Body of pancreas (tissue), 4 donors: ENCODE results near the gene GORASP2. TPM values are rescaled to one million over a fixed set of nuclear protein-coding genes. Genes with fewer than 3 reads are reported as not detected.

ENCODE experiments used
- ATAC-seq: fragments of 150-250 bp; one replicate; pipeline ENCODE4 v1.9.1; 2016
- DNase-seq, 4 donors: peaks; one replicate each; pipeline ENCODE4 v3.0.0-alpha.2; 2019
- H3K27ac ChIP-seq, 4 donors: fragments of 200-600 bp; sonication (generic); 1 replicate in 3 of 4; 2 replicates in 1 of 4; pipeline versions ENCODE4 v1.5.1 to v1.6.1; 2016 to 2019; ENCODE audit warnings: mild to moderate bottlenecking in 1 of 4, mixed read lengths in 1 of 4, moderate library complexity in 1 of 4
- H3K27me3 ChIP-seq, 2 donors: fragments of 200-600 bp; sonication (generic); one replicate each; pipeline ENCODE4 v1.6.0; 2016; ENCODE audit warnings: mild to moderate bottlenecking in 1 of 2
- H3K36me3 ChIP-seq, 2 donors: fragments of 200-600 bp; sonication (generic); replicated peaks in 1 of 2; 2 replicates each; pipeline ENCODE4 v1.5.1; 2016; ENCODE audit warnings: low read depth in 2 of 2; ENCODE audit not compliant: insufficient read depth in 1 of 2
- H3K4me1 ChIP-seq: fragments of 200-600 bp; sonication (generic); one replicate; pipeline ENCODE4 v1.6.0; 2016
- H3K4me3 ChIP-seq, 2 donors: fragments of 200-600 bp; sonication (generic); 1 replicate in 1 of 2; 2 replicates in 1 of 2; pipeline ENCODE4 v1.5.1; 2016 to 2019
- H3K9me3 ChIP-seq, 3 donors: fragments of 200-600 bp; sonication (generic); 1 replicate in 2 of 3; 2 replicates in 1 of 3; pipeline ENCODE4 v1.5.1; 2016
- POLR2A ChIP-seq, 3 donors: fragments of 450-650 bp; IDR thresholded peaks; one replicate each; pipeline ENCODE4 v1.6.1; 2016; ENCODE audit warnings: antibody characterized with exemption in 3 of 3, mild to moderate bottlenecking in 2 of 3
- WGBS, 2 donors: methylation state at CpG; one replicate each; pipeline ENCODE4 v1.1.5; 2017; 5-methylcytosine and 5-hydroxymethylcytosine counted together
- intact Hi-C: fragments of 100-400 bp; cut with DNase I; formaldehyde crosslinking; loops from one replicate; pipeline ENCODE4 v1.15.1; 2023
- total RNA-seq, 2 donors: library from RNA; depleted of rRNA; stranded (reverse); fragments of >200 nt; gene quantifications; one replicate each; pipeline ENCODE4 v1.1.0, GENCODE V29; 2016
- TF ChIP-seq, protein P1 (sequence below), 7 experiments: fragments of 450-650 bp in 4 of 7; fragments of 200-600 bp in 3 of 7; sonication (generic) in 3 of 7; IDR thresholded peaks; one replicate each; pipeline ENCODE4 v1.5.1; 2016 to 2019; ENCODE audit warnings: antibody characterized with exemption in 7 of 7

The GORASP2 gene
- total RNA-seq, 2 donors from 2014 or later = 44.4 to 65.6 TPM

DNA sequence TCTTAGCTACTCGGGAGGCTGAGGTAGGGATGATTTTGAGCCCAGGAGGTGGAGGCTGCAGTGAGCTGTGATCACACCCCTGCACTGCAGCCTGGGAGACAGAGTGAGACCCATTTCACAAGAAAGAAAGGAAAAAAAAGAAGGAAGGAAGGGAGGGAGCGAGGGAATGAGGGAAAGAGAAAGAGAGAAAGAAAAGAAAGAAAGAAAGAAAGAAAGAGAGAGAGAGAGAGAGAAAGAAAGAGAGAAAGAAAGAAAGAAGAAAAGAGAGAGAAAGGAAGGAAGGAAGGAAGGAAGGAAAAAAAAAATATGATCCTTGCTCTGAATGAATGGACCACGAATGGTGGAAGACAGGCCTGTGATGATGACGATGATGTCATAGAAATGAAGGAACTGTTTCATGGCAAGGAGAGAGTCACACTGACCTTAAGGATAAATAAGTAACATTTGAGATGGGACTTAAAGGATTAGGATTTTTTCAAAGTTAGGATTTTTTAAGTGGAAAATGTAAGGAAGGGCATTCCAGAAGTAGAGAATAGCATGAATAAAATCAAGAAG, 2.2 kb upstream of the GORASP2 start:
- peaks cover 18% of the 10 kb centered on the region for H3K4me1 ChIP-seq
- no peak overlapping the region for H3K4me3 ChIP-seq
- WGBS, 2 donors = 88 to 97% methylated on average over 4 of the region's 4 CpGs
- DNase-seq (no peak), ATAC-seq (no peak)
- intact Hi-C loops = no loop called here
- H3K27me3 ChIP-seq = no peaks in the 10 kb centered on the region
- TF ChIP-seq POLR2A (IDR thresholded peaks at IDR 0.05) = no peak
- TF ChIP-seq, protein P1, sequence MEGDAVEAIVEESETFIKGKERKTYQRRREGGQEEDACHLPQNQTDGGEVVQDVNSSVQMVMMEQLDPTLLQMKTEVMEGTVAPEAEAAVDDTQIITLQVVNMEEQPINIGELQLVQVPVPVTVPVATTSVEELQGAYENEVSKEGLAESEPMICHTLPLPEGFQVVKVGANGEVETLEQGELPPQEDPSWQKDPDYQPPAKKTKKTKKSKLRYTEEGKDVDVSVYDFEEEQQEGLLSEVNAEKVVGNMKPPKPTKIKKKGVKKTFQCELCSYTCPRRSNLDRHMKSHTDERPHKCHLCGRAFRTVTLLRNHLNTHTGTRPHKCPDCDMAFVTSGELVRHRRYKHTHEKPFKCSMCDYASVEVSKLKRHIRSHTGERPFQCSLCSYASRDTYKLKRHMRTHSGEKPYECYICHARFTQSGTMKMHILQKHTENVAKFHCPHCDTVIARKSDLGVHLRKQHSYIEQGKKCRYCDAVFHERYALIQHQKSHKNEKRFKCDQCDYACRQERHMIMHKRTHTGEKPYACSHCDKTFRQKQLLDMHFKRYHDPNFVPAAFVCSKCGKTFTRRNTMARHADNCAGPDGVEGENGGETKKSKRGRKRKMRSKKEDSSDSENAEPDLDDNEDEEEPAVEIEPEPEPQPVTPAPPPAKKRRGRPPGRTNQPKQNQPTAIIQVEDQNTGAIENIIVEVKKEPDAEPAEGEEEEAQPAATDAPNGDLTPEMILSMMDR (IDR thresholded peaks at IDR 0.05) = no peak
- H3K36me3 ChIP-seq = no peaks in the 10 kb centered on the region
- no peak overlapping the region for H3K27ac ChIP-seq
- no peaks in the 10 kb centered on the region for H3K9me3 ChIP-seq

DNA sequence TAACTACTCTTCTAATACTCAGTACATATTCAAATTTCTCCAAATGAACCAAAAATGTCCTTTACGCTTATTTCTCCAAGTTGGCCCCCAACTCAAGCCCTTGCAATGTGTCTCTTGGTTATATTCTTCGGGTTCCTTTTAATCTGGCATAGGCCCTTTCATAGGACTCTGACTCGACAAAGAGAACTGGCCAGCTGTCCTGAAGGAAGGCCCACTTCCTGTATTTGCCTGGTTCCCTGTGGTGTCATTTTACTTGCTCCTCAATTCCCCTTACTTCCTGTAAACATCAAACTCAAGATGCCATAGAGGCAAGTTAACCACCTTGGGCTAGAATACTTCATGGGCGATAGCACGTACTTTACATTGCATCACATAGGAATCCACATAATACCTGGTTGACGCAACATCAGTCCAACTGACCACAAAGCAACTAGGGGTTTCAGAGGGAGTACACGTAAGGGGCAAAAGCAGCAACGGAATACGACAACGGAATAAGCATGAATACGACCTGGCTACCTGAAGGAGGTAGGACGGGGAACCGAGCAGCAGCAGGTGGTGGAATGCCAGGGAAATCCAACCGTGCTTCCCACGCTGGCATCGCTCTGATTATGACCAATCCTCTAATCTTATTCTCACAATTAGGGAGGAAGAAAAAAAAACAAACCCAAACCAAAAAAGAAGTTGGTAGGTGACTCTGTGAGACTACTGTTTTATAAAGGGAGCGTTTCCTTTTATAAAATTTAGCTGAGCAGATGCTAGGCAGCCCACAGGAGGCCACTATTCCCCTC, 823 bp upstream of the GORASP2 start:
- no peaks in the 10 kb centered on the region for H3K27me3 ChIP-seq
- H3K4me3 ChIP-seq = no peak overlapping the region
- DNase-seq (peak in 1 of 4 donors; percentile 28), ATAC-seq (no peak)
- H3K9me3 ChIP-seq = no peaks in the 10 kb centered on the region
- WGBS, 2 donors = 51 to 62% methylated on average over 17 of the region's 17 CpGs
- no peaks in the 10 kb centered on the region for H3K36me3 ChIP-seq
- TF ChIP-seq, protein P1 (IDR thresholded peaks at IDR 0.05) = no peak
- TF ChIP-seq POLR2A (IDR thresholded peaks at IDR 0.05) = no peak
- intact Hi-C loops = no loop called here
- H3K27ac ChIP-seq = peak overlapping the region in 3 of 4 donors; percentile 79 to 98 (median 98)
- peaks cover 31% of the 10 kb centered on the region for H3K4me1 ChIP-seq

DNA sequence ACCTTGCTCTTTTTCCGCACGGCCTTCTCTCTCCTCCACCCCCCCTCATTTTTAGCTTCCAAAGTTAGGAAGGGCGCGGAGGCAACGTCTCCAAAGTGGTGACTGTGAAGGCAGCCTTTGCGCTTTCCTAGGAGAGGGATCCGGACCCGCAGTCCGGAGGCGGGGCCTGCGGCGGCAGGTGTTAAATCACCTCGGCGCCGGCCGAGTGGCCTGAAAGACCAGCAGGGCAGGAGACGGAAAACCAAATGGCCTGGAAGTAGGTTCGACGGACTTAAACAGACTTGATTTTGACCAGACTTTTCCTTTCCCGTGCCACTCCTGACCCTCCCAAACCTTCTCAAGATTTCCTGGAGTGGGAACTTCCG, 615 bp downstream of the GORASP2 start:
- Histone ChIP-seq H3K9me3 (no peaks in the 10 kb centered on the region), H3K27ac (peak overlapping the region; percentile 91 to 98 (median 97)), H3K4me3 (peak overlapping the region; percentile 69 to 96), H3K27me3 (no peaks in the 10 kb centered on the region), H3K4me1 (peaks cover 42% of the 10 kb centered on the region), H3K36me3 (no peaks in the 10 kb centered on the region)
- 0% methylated on average over 5 to 21 of the region's 21 CpGs for WGBS, 2 donors
- DNase-seq (peak; percentile 71 to 82 (median 73)), ATAC-seq (peak; percentile 36)
- TF ChIP-seq, protein P1 (IDR thresholded peaks at IDR 0.05) = no peak
- intact Hi-C loops = no loop called here

DNA sequence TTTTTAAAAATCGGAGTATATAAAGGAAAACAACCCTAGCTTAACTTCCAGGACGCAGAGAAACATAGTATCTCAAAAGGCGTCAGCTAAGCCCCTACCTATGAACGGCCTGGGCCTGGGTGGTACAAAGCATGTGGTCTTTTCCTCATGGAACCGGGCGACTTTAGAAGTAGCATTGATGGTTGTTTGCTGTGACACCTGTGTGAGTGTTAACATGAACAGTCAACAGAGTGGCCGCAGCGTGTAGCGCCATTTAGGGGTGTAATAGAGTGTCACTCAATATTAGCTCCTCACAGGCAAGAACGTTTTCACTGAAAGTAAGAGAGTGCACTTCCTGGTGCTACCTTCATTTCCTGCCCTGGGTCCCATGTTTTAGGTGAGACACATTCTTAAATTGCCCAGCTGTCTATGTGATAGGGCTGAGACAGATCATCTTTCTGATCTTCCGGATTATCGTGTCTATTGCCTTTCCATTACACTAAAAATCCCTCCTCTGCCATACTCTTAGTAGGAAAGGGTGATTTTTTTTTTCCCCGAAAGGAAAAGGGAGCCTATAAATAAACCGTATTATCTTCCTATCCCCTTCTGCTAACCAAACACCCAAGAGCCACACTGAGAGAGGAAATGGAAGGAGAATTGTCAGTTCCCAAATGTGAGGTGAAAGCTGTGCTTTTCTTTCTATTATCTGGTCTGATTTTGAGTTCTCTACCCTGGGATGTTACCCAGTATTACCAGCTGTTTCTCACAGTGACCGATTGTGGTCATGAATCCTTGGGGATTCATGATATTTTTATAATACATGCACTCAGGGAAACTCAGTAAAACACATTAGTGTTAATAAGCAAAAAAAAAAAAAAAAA, 1.3 kb downstream of the GORASP2 start:
- Histone ChIP-seq H3K4me3 (peak overlapping the region; percentile 69 to 96), H3K27ac (peak overlapping the region; percentile 91 to 98 (median 97)), H3K27me3 (no peaks in the 10 kb centered on the region), H3K4me1 (peaks cover 42% of the 10 kb centered on the region), H3K9me3 (no peaks in the 10 kb centered on the region), H3K36me3 (no peaks in the 10 kb centered on the region)
- WGBS, 2 donors = 2 to 3% methylated on average over 15 of the region's 15 CpGs
- peak; percentile 33 to 49 (median 42) for DNase-seq
- intact Hi-C loops = no loop called here
- TF ChIP-seq, protein P1 (IDR thresholded peaks at IDR 0.05) = no peak
- TF ChIP-seq POLR2A (IDR thresholded peaks at IDR 0.05) = no peak
- no peak for ATAC-seq
